OCI-LY3 (cell line): ENCODE results near the gene CCR7.

Experiments used
- H2AFZ ChIP-seq: fragments of 200-600, 300-600 bp; shearing (Covaris generic); 2 replicates; pipeline ENCODE4 v1.6.0; 2014; ENCODE audit warnings: antibody characterized with exemption, low read depth, low read length
- H3K27ac ChIP-seq: fragments of 200-600, 300-600 bp; sonication (generic); 2 replicates; pipeline ENCODE4 v1.5.1; 2014; ENCODE audit warnings: mild to moderate bottlenecking, low read length, moderate library complexity, mixed read lengths
- H3K27me3 ChIP-seq: fragments of 200-600, 300-600 bp; sonication (generic); 2 replicates; pipeline ENCODE4 v1.6.1; 2014; ENCODE audit warnings: low read depth, low read length, mixed read lengths
- H3K36me3 ChIP-seq: fragments of 200-600, 300-600 bp; sonication (generic); replicated peaks from 2 replicates; pipeline ENCODE3; 2014; ENCODE audit warnings: low read depth, low read length, mixed read lengths
- H3K4me1 ChIP-seq: fragments of 300-600, 200-600 bp; sonication (generic); 2 replicates; pipeline ENCODE4 v1.6.1; 2014; ENCODE audit warnings: low read length, mixed read lengths
- H3K4me2 ChIP-seq: fragments of 200-600, 300-600 bp; sonication (generic); 2 replicates; pipeline ENCODE4 v1.6.1; 2014; ENCODE audit warnings: low read length, mixed read lengths
- H3K4me3 ChIP-seq: fragments of 300-600, 200-600 bp; sonication (generic); 2 replicates; pipeline ENCODE4 v1.5.1; 2014; ENCODE audit warnings: antibody characterized with exemption, mild to moderate bottlenecking, low read length, moderate library complexity
- H3K79me2 ChIP-seq: fragments of 300-600, 200-600 bp; shearing (Covaris generic); 2 replicates; pipeline ENCODE4 v1.6.1; 2014; ENCODE audit warnings: mild to moderate bottlenecking, low read length, mixed read lengths
- H3K9ac ChIP-seq: fragments of 300-600, 200-600 bp; shearing (Covaris generic); 2 replicates; pipeline ENCODE4 v1.6.0; 2014; ENCODE audit warnings: mild to moderate bottlenecking, low read length, moderate library complexity
- H3K9me3 ChIP-seq: fragments of 200-600, 300-600 bp; shearing (Covaris generic); 2 replicates; pipeline ENCODE4 v1.6.1; 2014; ENCODE audit warnings: low read length, mixed read lengths; ENCODE audit not compliant: insufficient read depth
- H4K20me1 ChIP-seq: fragments of 200-600, 300-600 bp; sonication (generic); 2 replicates; pipeline ENCODE4 v1.6.1; 2016; ENCODE audit warnings: low read length, mixed read lengths; ENCODE audit not compliant: insufficient read depth
- EZH2phosphoT487 ChIP-seq: fragments of 200-600 bp; shearing (Covaris generic); IDR thresholded peaks from 2 replicates; pipeline ENCODE4 v1.6.1; 2018; ENCODE audit warnings: antibody characterized with exemption, mixed run types, low read depth
- TF ChIP-seq, protein P1 (sequence below): fragments of 200-600, 300-600 bp; sonication (generic); IDR thresholded peaks from 2 replicates; pipeline ENCODE4 v1.5.1; 2014; ENCODE audit warnings: antibody characterized with exemption, low read length, low read depth

CCR7 gene

DNA sequence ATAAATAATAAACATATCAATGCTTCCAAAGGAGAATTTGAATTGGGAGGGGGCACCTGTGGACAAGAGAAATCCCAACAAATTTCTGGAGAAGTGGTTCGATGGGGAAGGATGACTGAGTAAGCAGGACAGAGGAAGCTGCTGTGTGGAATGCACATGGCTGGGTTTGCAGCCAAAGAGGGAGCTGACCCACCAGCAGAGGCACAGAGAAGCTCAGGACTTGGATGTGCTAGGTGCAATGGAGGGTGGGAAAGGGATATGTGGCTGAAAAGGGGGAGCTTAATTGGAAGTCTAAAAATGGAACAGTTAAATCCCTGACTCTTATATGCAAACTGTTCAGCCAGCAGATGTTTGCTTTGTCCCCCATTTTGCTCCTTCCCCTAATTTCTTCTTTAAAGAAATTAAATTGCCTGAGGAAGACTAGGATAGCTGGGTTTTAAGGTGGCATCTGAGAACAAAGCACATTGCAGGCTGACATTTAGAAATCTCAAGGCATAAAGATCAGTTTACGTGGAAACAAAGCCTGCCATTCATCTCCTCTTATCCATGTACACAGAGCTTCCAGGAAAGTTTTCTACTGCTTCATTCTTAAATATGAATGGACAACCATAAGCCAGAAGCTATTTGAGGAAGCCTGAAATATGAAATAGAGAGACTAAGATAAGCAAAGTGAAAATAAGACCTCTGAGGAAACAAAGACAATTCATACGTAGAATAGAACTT, 40.9 kb downstream of the CCR7 start:
- peaks cover 17% of the 10 kb centered on the region for H3K27me3 ChIP-seq
- peaks cover 6% of the 10 kb centered on the region for H3K36me3 ChIP-seq
- H3K4me1 ChIP-seq: no peaks in the 10 kb centered on the region
- H2AFZ ChIP-seq: no peak overlapping the region
- no peak overlapping the region for H3K9ac ChIP-seq
- H3K4me2 ChIP-seq: no peak overlapping the region
- H3K27ac ChIP-seq: no peak overlapping the region
- TF ChIP-seq, protein P1, sequence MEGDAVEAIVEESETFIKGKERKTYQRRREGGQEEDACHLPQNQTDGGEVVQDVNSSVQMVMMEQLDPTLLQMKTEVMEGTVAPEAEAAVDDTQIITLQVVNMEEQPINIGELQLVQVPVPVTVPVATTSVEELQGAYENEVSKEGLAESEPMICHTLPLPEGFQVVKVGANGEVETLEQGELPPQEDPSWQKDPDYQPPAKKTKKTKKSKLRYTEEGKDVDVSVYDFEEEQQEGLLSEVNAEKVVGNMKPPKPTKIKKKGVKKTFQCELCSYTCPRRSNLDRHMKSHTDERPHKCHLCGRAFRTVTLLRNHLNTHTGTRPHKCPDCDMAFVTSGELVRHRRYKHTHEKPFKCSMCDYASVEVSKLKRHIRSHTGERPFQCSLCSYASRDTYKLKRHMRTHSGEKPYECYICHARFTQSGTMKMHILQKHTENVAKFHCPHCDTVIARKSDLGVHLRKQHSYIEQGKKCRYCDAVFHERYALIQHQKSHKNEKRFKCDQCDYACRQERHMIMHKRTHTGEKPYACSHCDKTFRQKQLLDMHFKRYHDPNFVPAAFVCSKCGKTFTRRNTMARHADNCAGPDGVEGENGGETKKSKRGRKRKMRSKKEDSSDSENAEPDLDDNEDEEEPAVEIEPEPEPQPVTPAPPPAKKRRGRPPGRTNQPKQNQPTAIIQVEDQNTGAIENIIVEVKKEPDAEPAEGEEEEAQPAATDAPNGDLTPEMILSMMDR: no peak
- no peak for TF ChIP-seq EZH2phosphoT487
- H3K79me2 ChIP-seq: no peaks in the 10 kb centered on the region
- H3K4me3 ChIP-seq: no peak overlapping the region
- H3K9me3 ChIP-seq: peaks cover 12% of the 10 kb centered on the region; the same call in 1 of the 2 replicates
- no peaks in the 10 kb centered on the region for H4K20me1 ChIP-seq

DNA sequence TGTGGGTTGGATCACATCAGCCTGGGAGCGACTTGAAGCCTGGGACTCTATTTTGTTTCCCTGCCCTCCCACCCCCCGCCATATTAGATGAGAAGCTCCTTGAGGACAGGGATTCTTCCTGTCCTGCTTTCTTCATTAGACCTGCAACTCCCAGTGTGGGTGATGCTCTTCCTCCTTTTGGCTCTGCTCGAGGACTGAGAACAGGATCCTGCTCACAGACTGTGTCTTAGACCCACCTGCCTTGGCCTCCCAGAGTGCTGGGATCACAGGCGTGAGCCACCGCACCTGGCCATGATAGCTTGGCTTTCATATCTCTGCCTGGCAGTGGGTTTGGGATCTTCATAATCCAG, 42.3 kb downstream of the CCR7 start:
- no peak overlapping the region for H3K4me3 ChIP-seq
- peaks cover 12% of the 10 kb centered on the region; the same call in 1 of the 2 replicates for H3K9me3 ChIP-seq
- no peaks in the 10 kb centered on the region for H3K4me1 ChIP-seq
- no peaks in the 10 kb centered on the region for H4K20me1 ChIP-seq
- peaks cover 6% of the 10 kb centered on the region for H3K36me3 ChIP-seq
- no peak overlapping the region for H3K4me2 ChIP-seq
- H2AFZ ChIP-seq: no peak overlapping the region
- no peak for TF ChIP-seq EZH2phosphoT487
- TF ChIP-seq, protein P1: no peak
- peaks cover 17% of the 10 kb centered on the region for H3K27me3 ChIP-seq
- H3K79me2 ChIP-seq: no peaks in the 10 kb centered on the region
- no peak overlapping the region for H3K9ac ChIP-seq
- no peak overlapping the region for H3K27ac ChIP-seq

DNA sequence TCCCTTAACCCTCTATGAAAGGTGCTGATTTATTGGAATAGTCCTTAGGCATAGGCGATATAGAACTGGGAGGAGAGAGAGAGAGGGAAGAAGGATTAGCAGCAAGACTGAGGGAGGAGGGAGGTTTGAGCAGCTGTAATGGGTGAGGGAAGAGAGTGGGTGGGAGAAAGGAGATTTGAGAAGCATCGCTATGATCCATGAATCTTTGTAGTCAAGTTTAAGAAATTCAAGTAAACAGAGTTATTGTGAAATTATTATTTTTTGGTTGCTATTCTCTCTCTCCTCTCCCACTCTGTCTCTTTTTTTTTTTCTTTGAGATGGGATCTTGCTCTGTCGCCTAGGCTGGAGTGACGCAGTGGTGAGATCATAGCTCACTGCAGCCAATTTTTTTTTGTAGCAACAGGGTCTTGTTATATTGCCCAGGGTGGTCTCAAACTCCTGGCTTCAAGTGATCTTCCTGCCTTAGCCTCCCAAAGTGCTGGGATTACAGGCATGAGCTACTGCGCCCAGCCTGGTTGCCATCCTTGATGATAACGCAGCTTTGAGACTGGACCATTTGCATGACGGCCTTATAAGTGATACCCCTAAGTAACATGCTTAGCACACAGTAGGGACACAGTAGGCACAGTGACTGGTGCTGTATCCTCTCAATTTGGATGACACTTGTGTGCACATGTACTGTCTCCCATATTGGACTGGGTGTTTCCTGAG, 42.9 kb downstream of the CCR7 start:
- Histone ChIP-seq H3K9ac (no peak overlapping the region), H3K79me2 (no peaks in the 10 kb centered on the region), H3K27ac (no peak overlapping the region), H3K9me3 (peaks cover 12% of the 10 kb centered on the region; the same call in 1 of the 2 replicates), H3K36me3 (peaks cover 6% of the 10 kb centered on the region), H3K4me3 (no peak overlapping the region), H3K4me2 (no peak overlapping the region), H2AFZ (no peak overlapping the region), H3K4me1 (no peaks in the 10 kb centered on the region), H4K20me1 (no peaks in the 10 kb centered on the region), H3K27me3 (peaks cover 16% of the 10 kb centered on the region)
- TF ChIP-seq, protein P1: no peak
- no peak for TF ChIP-seq EZH2phosphoT487

DNA sequence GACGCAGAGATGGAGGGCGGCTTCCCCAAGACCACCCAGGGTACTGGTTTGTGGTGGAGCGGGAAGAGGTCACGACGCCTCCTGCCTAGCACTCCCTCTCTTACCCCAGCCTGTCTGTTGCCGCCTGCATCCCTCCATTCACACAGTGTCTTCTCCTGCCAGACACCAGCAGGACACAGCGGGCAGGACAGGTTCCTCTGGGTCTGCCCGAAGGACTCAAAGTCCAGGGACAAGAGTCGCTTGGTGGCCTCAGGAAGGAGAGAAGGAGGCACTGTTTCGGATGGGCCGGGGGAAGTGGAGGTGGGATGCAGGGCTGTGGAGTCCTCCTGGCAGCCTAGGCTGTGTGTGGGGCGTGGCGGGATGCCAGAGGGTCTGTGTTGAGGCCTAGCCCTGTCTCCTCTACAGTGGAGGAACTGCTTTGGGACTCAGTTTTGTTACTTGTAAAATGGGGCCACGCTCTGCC, 44.2 kb downstream of the CCR7 start:
- no peak overlapping the region for H3K4me3 ChIP-seq
- no peak overlapping the region for H3K9ac ChIP-seq
- no peak overlapping the region for H2AFZ ChIP-seq
- no peak overlapping the region for H3K4me2 ChIP-seq
- H3K4me1 ChIP-seq: peaks cover 12% of the 10 kb centered on the region
- peaks cover 6% of the 10 kb centered on the region for H3K36me3 ChIP-seq
- no peaks in the 10 kb centered on the region for H4K20me1 ChIP-seq
- TF ChIP-seq, protein P1: no peak
- no peak for TF ChIP-seq EZH2phosphoT487
- no peaks in the 10 kb centered on the region for H3K79me2 ChIP-seq
- H3K27me3 ChIP-seq: peaks cover 15% of the 10 kb centered on the region
- peaks cover 12% of the 10 kb centered on the region; the same call in 1 of the 2 replicates for H3K9me3 ChIP-seq
- H3K27ac ChIP-seq: no peak overlapping the region
